Choroid plexus epithelial cell (primary cell): ENCODE measurements around the gene MAPKAP1.

Experiments used
- DNase-seq: peaks from one replicate; pipeline ENCODE4 v3.0.0-alpha.2; 2010; ENCODE audit warnings: low read depth
- H3K4me3 ChIP-seq: 2 replicates; pipeline ENCODE4 v1.5.1; 2011; ENCODE audit warnings: low read depth, mild to moderate bottlenecking, control low read depth, low read length, moderate library complexity
- TF ChIP-seq, protein P1 (sequence below): conservative IDR thresholded peaks from 2 replicates; pipeline ENCODE4 v1.5.1; 2011; ENCODE audit warnings: low read depth, mild to moderate bottlenecking, control low read depth, inconsistent platforms, low read length, moderate library complexity

MAPKAP1 gene

GRCh38 chr9:125493881-125494652 lies 212.9 kb downstream of the MAPKAP1 start:
- no peak overlapping the region for H3K4me3 ChIP-seq
- no peak for DNase-seq
- TF ChIP-seq, protein P1, sequence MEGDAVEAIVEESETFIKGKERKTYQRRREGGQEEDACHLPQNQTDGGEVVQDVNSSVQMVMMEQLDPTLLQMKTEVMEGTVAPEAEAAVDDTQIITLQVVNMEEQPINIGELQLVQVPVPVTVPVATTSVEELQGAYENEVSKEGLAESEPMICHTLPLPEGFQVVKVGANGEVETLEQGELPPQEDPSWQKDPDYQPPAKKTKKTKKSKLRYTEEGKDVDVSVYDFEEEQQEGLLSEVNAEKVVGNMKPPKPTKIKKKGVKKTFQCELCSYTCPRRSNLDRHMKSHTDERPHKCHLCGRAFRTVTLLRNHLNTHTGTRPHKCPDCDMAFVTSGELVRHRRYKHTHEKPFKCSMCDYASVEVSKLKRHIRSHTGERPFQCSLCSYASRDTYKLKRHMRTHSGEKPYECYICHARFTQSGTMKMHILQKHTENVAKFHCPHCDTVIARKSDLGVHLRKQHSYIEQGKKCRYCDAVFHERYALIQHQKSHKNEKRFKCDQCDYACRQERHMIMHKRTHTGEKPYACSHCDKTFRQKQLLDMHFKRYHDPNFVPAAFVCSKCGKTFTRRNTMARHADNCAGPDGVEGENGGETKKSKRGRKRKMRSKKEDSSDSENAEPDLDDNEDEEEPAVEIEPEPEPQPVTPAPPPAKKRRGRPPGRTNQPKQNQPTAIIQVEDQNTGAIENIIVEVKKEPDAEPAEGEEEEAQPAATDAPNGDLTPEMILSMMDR: no peak

DNA sequence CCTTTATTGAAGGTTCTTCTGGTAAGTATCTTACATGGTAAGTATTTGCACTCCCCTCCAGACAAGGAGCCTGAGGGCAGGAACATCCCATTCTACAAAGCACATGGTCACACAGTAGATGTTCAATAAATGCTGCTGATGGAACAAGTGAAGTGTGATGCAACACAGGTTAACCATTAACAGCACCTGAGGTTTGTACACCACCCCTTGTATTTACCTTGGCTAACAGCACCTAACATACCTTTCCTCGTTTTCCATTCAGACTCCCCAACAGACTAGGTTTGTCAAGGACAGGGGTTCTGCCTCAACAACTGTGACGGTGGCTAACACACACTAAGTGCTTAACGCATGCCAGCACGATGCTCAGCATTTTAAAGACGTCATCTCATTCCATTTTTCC lies 213.6 kb downstream of the MAPKAP1 start:
- no peak overlapping the region for H3K4me3 ChIP-seq
- TF ChIP-seq, protein P1: no peak
- no peak for DNase-seq

DNA sequence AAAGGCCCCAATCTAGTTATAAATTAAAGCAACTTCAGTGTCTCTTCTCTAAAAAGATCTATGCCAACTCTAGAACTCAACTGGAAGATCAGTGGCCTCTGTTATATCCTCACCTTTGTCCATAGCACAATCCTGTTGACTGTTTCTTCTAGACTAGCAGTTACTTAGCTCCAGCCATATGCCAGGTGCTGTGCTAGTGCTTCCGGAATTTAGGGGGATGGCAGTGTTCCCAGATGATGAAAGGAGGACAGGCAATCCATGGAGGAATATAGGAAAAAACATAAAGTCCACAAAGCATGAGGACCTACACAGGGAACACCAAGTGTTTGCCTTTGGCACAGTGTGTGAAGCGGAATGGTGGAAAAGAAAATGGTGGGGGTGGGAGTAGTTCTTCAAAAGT lies 214.3 kb downstream of the MAPKAP1 start:
- no peak overlapping the region for H3K4me3 ChIP-seq
- DNase-seq: no peak

DNA sequence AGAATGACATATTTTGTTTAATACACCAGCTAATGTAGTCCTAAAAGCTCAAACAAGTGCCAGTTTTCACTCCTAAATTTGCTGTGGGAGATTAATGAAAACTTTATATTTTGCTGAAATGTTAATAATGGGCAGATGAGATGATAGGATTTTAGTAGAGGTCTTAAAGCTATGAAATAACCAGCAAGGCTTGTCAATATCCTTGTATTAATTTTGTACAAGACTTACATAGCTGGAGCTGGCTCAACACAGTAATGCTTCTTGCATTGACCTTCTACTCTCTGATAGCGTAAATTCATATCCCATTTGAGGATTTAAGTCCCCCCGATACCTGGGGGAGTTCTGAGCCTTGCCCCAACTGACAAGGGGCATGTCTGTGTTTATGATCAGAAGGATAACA lies 219.2 kb downstream of the MAPKAP1 start:
- no peak for DNase-seq
- no peak overlapping the region for H3K4me3 ChIP-seq
- TF ChIP-seq, protein P1: no peak

More for the DNA sequence above, 214.3 kb downstream of the MAPKAP1 start:
- TF ChIP-seq, protein P1: no peak

GRCh38 chr9:125486576-125486975 lies 220.4 kb downstream of the MAPKAP1 start:
- H3K4me3 ChIP-seq: no peak overlapping the region
- TF ChIP-seq, protein P1: no peak
- no peak for DNase-seq

- TF ChIP-seq, protein P1: no peak
- DNase-seq: peak; percentile 28
- H3K4me3 ChIP-seq: no peak overlapping the region
Observed at GRCh38 chr9:125486152-125486508, 220.9 kb downstream of the MAPKAP1 start.
